ENCODE results near the gene CARD14. TPM values are rescaled to one million over a fixed set of nuclear protein-coding genes. Genes with fewer than 3 reads are reported as not detected.

Gene CARD14
- total RNA-seq, 1 experiment from 2014 or later: not detected

DNA sequence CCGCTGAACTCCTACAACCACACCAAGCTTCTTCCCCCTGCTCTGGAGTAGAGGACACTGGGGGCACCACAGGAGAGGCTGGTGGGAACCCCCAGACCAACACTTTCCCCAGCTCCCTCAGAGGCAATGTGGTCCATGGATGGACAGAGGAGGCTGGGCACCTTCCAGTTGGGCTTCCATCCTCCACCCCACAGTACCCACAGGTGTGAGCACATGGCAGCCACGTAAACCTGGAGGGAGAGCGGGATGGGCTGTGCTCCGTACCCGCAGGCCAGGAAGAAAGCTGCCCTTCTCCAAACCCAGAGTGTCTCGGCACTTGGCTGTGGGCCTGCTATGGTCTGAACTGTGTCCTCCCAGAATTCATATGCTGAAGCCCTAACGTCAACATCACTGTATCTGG, 48.6 kb downstream of the CARD14 start:
- H3K4me3 ChIP-seq (ENCODE audit: low read depth in 2 of 2, low read length in 2 of 2): no peak overlapping the region
- CTCF ChIA-PET: no interaction called here
- no peaks in the 10 kb centered on the region for H3K9me3 ChIP-seq (ENCODE audit: control insufficient read depth, insufficient read depth, low read depth, low read length)
- in situ Hi-C loops (cut with HindIII; ENCODE audit: low pct_unique_long_range_greater_than_20kb, low sequenced_read_pairs) (no loop called here), intact Hi-C loops (cut with micrococcal nuclease; ENCODE audit: unreplicated experiment) (no loop called here)
- no peak for TF ChIP-seq SIN3A (IDR thresholded peaks at IDR 0.05; ENCODE audit: borderline replicate concordance, insufficient read depth, low read depth, low read length)
- TF ChIP-seq POLR2AphosphoS5 (IDR thresholded peaks at IDR 0.05; ENCODE audit: low read depth, low read length): no peak
- TF ChIP-seq, protein P1, sequence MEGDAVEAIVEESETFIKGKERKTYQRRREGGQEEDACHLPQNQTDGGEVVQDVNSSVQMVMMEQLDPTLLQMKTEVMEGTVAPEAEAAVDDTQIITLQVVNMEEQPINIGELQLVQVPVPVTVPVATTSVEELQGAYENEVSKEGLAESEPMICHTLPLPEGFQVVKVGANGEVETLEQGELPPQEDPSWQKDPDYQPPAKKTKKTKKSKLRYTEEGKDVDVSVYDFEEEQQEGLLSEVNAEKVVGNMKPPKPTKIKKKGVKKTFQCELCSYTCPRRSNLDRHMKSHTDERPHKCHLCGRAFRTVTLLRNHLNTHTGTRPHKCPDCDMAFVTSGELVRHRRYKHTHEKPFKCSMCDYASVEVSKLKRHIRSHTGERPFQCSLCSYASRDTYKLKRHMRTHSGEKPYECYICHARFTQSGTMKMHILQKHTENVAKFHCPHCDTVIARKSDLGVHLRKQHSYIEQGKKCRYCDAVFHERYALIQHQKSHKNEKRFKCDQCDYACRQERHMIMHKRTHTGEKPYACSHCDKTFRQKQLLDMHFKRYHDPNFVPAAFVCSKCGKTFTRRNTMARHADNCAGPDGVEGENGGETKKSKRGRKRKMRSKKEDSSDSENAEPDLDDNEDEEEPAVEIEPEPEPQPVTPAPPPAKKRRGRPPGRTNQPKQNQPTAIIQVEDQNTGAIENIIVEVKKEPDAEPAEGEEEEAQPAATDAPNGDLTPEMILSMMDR (IDR thresholded peaks at IDR 0.05): no peak
- TF ChIP-seq, protein P2, sequence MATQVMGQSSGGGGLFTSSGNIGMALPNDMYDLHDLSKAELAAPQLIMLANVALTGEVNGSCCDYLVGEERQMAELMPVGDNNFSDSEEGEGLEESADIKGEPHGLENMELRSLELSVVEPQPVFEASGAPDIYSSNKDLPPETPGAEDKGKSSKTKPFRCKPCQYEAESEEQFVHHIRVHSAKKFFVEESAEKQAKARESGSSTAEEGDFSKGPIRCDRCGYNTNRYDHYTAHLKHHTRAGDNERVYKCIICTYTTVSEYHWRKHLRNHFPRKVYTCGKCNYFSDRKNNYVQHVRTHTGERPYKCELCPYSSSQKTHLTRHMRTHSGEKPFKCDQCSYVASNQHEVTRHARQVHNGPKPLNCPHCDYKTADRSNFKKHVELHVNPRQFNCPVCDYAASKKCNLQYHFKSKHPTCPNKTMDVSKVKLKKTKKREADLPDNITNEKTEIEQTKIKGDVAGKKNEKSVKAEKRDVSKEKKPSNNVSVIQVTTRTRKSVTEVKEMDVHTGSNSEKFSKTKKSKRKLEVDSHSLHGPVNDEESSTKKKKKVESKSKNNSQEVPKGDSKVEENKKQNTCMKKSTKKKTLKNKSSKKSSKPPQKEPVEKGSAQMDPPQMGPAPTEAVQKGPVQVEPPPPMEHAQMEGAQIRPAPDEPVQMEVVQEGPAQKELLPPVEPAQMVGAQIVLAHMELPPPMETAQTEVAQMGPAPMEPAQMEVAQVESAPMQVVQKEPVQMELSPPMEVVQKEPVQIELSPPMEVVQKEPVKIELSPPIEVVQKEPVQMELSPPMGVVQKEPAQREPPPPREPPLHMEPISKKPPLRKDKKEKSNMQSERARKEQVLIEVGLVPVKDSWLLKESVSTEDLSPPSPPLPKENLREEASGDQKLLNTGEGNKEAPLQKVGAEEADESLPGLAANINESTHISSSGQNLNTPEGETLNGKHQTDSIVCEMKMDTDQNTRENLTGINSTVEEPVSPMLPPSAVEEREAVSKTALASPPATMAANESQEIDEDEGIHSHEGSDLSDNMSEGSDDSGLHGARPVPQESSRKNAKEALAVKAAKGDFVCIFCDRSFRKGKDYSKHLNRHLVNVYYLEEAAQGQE (IDR thresholded peaks at IDR 0.05; ENCODE audit: insufficient read depth in 1 of 2, low read depth in 2 of 2, low read length in 1 of 2): no peak
- TF ChIP-seq TCF7L2 (IDR thresholded peaks at IDR 0.05; ENCODE audit: low read depth, low read length): no peak
- no TSS peak for BruUV-seq (replicated peaks)
- peaks cover 14% of the 10 kb centered on the region for H3K4me1 ChIP-seq (ENCODE audit: control insufficient read depth, insufficient read depth, low read length)
- ATAC-seq (no peak), DNase-seq (ENCODE audit: low read depth, low spot score) (no peak)
- H3K27ac ChIP-seq (ENCODE audit: low read length): no peak overlapping the region
- no peaks in the 10 kb centered on the region for H3K27me3 ChIP-seq (ENCODE audit: control insufficient read depth, insufficient read depth, low read length)
- no peaks in the 10 kb centered on the region; the same call in 1 of the 2 replicates for H3K36me3 ChIP-seq (ENCODE audit: control insufficient read depth, insufficient read depth, low read length)
- POLR2A ChIA-PET: no interaction called here

DNA sequence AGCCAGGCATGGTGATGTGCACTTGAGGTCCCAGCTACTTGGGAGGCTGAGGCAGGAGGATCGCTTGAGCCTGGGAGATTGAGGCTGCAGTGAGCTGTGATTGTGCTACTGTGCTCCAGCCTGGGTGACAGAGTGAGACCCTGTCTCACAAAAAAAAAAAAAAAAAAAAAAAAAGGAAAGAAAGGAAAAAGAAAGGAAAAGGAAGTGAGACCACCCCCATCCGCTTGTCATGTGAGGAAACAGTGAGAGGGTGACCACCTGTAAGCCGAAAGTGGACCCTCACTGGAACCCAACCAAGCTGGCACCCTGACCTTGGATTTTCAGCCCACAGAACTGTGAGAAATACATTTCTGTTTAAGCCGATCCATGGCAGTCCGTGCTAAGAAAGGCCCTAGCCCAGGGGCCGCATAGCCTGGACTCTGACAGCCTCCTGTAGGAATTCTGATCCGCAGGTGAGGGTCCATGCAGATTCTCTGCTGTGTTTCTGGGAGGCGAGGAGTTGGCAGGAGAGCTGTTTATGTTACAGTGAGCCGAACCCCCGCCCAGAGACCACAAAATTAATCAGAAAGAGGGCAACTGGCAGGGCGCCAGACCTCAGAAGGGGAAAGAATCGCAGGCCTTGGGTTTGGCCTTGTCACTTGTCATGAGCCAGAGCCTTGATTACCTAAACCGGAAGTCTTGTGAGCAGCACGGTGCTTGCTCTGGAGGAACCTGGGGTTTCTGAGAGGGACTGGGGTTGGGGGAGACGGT, 49.4 kb downstream of the CARD14 start:
- CTCF ChIA-PET: no interaction called here
- ATAC-seq: peak; percentile 23
- intact Hi-C loops (cut with micrococcal nuclease; ENCODE audit: unreplicated experiment) (no loop called here), in situ Hi-C loops (cut with HindIII; ENCODE audit: low pct_unique_long_range_greater_than_20kb, low sequenced_read_pairs) (no loop called here)
- peak overlapping the region; percentile 74 to 97 for H3K4me3 ChIP-seq (ENCODE audit: low read depth in 2 of 2, low read length in 2 of 2)
- no peaks in the 10 kb centered on the region for H3K9me3 ChIP-seq (ENCODE audit: control insufficient read depth, insufficient read depth, low read depth, low read length)
- no peak for DNase-seq (ENCODE audit: low read depth, low spot score)
- H3K27me3 ChIP-seq (ENCODE audit: control insufficient read depth, insufficient read depth, low read length): no peaks in the 10 kb centered on the region
- POLR2A ChIA-PET: no interaction called here
- peaks cover 14% of the 10 kb centered on the region for H3K4me1 ChIP-seq (ENCODE audit: control insufficient read depth, insufficient read depth, low read length)
- no peaks in the 10 kb centered on the region; the same call in 1 of the 2 replicates for H3K36me3 ChIP-seq (ENCODE audit: control insufficient read depth, insufficient read depth, low read length)
- no peak for TF ChIP-seq POLR2AphosphoS5 (IDR thresholded peaks at IDR 0.05; ENCODE audit: low read depth, low read length)
- peak overlapping the region; percentile 93 for H3K27ac ChIP-seq (ENCODE audit: low read length)
- BruUV-seq (replicated peaks): TSS peak; percentile 76

DNA sequence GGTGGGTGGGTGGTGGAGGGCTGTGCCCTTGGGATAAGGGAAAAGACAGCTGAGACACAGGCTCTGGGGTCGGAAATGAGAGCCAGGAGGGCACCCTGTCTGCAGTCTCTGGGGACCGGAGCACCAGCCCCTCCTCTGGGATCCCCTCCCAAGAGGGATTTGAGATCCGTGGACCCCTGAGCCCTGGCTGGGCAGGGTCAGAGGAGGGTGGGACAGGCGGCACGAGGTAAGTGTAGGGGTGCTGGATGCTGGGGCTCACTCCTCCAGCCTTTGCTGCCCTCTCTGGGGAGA, 49.9 kb downstream of the CARD14 start:
- ATAC-seq: no peak
- peak overlapping the region; percentile 93 for H3K27ac ChIP-seq (ENCODE audit: low read length)
- H3K4me1 ChIP-seq (ENCODE audit: control insufficient read depth, insufficient read depth, low read length): peaks cover 14% of the 10 kb centered on the region
- H3K27me3 ChIP-seq (ENCODE audit: control insufficient read depth, insufficient read depth, low read length): no peaks in the 10 kb centered on the region
- no TSS peak for BruUV-seq (replicated peaks)
- TF ChIP-seq, protein P1 (IDR thresholded peaks at IDR 0.05): no peak
- TF ChIP-seq TCF7L2 (IDR thresholded peaks at IDR 0.05; ENCODE audit: low read depth, low read length): no peak
- TF ChIP-seq SIN3A (IDR thresholded peaks at IDR 0.05; ENCODE audit: borderline replicate concordance, insufficient read depth, low read depth, low read length): no peak
- TF ChIP-seq, protein P2 (IDR thresholded peaks at IDR 0.05; ENCODE audit: insufficient read depth in 1 of 2, low read depth in 2 of 2, low read length in 1 of 2): no peak
- TF ChIP-seq POLR2AphosphoS5 (IDR thresholded peaks at IDR 0.05; ENCODE audit: low read depth, low read length): no peak
- H3K36me3 ChIP-seq (ENCODE audit: control insufficient read depth, insufficient read depth, low read length): no peaks in the 10 kb centered on the region; the same call in 1 of the 2 replicates
- in situ Hi-C loops (cut with HindIII; ENCODE audit: low pct_unique_long_range_greater_than_20kb, low sequenced_read_pairs) (no loop called here), intact Hi-C loops (cut with micrococcal nuclease; ENCODE audit: unreplicated experiment) (no loop called here)
- CTCF ChIA-PET: interaction anchor here (0.6 to 0.7 kb wide), 2 partner anchors 213 to 818 kb away, joined by 6 to 12 read pairs; no protein-coding TSS in a partner anchor
- H3K4me3 ChIP-seq (ENCODE audit: low read depth in 2 of 2, low read length in 2 of 2): peak overlapping the region; percentile 74 to 97
- H3K9me3 ChIP-seq (ENCODE audit: control insufficient read depth, insufficient read depth, low read depth, low read length): no peaks in the 10 kb centered on the region
- no peak for DNase-seq (ENCODE audit: low read depth, low spot score)
- POLR2A ChIA-PET: no interaction called here
